Endothelial cell of umbilical vein (primary cell): ENCODE data around the gene RAB44.

Source experiments
- CTCF ChIP-seq, 2 donors: IDR thresholded peaks; 1 replicate in 1 of 2; 2 replicates in 1 of 2; pipeline ENCODE4 v1.5.1; 2011; ENCODE audit warnings: low read length in 2 of 2, mild to moderate bottlenecking in 2 of 2, moderate library complexity in 2 of 2, control low read depth in 1 of 2, inconsistent platforms in 1 of 2, low read depth in 1 of 2; ENCODE audit not compliant: insufficient read depth in 1 of 2; ENCODE audit errors: extremely low read depth in 1 of 2
- EZH2 ChIP-seq: IDR thresholded peaks from 2 replicates; pipeline ENCODE4 v1.6.1; 2012; ENCODE audit warnings: borderline replicate concordance, low read depth, mild to moderate bottlenecking, moderate library complexity, low read length, inconsistent platforms; ENCODE audit not compliant: severe bottlenecking
- FOS ChIP-seq: IDR thresholded peaks from 2 replicates; pipeline ENCODE4 v1.6.1; 2011; ENCODE audit warnings: mild to moderate bottlenecking, low read length, moderate library complexity, borderline replicate concordance; ENCODE audit not compliant: insufficient read depth
- GATA2 ChIP-seq: IDR thresholded peaks from 2 replicates; pipeline ENCODE4 v1.7.0; 2011; ENCODE audit warnings: low read depth, mild to moderate bottlenecking, moderate library complexity, mixed read lengths, low read length; ENCODE audit not compliant: insufficient read length, insufficient read depth
- JUN ChIP-seq: IDR thresholded peaks from 2 replicates; pipeline ENCODE4 v1.6.1; 2011; ENCODE audit warnings: borderline replicate concordance, low read depth; ENCODE audit not compliant: insufficient read length, insufficient read depth
- MAX ChIP-seq: IDR thresholded peaks from 2 replicates; pipeline ENCODE4 v1.6.1; 2011; ENCODE audit not compliant: insufficient read depth, insufficient read length
- MYC ChIP-seq: IDR thresholded peaks from one replicate; pipeline ENCODE4 v1.6.1; 2011; ENCODE audit warnings: mild to moderate bottlenecking, low read depth, low read length
- POLR2A ChIP-seq: IDR thresholded peaks from 2 replicates; pipeline ENCODE4 v1.6.1; 2012; ENCODE audit warnings: low read depth, mild to moderate bottlenecking, control low read depth, low read length
- POLR2AphosphoS5 ChIP-seq: IDR thresholded peaks from 2 replicates; pipeline ENCODE4 v1.6.1; 2012; ENCODE audit warnings: low read depth, mild to moderate bottlenecking, control low read depth, low read length, moderate library complexity; ENCODE audit not compliant: insufficient read depth

GRCh38 chr6:36752187-36752885, 54.7 kb downstream of the RAB44 start:
- TF ChIP-seq CTCF (IDR thresholded peaks at IDR 0.05; ENCODE audit: extremely low read depth in 1 of 2, insufficient read depth in 1 of 2, low read depth in 1 of 2, low read length in 2 of 2): no peak
- TF ChIP-seq POLR2A: no peak
- TF ChIP-seq POLR2AphosphoS5: no peak
- peak; percentile 15 for TF ChIP-seq GATA2
- no peak for TF ChIP-seq MAX
- peak; percentile 71 for TF ChIP-seq FOS
- no peak for TF ChIP-seq EZH2
- no peak for TF ChIP-seq MYC
- peak; percentile 54 for TF ChIP-seq JUN
